Stimulated activated CD8-positive, alpha-beta memory T cell treated with anti-CD3 and anti-CD28 coated beads, Interleukin-7, amount 100 ng/mL, for 48 hours (primary cell): ENCODE results near the gene RTN4RL1.

ENCODE experiments used
- DNase-seq, 2 donors: peaks; one replicate each; pipeline ENCODE4 v3.0.0-alpha.2; 2020; ENCODE audit warnings: low read depth in 1 of 2; ENCODE audit errors: extremely low read depth in 1 of 2

The RTN4RL1 gene

GRCh38 chr17:2060385-2060658, 35.2 kb upstream of the RTN4RL1 start:
- DNase-seq: no peak

DNA sequence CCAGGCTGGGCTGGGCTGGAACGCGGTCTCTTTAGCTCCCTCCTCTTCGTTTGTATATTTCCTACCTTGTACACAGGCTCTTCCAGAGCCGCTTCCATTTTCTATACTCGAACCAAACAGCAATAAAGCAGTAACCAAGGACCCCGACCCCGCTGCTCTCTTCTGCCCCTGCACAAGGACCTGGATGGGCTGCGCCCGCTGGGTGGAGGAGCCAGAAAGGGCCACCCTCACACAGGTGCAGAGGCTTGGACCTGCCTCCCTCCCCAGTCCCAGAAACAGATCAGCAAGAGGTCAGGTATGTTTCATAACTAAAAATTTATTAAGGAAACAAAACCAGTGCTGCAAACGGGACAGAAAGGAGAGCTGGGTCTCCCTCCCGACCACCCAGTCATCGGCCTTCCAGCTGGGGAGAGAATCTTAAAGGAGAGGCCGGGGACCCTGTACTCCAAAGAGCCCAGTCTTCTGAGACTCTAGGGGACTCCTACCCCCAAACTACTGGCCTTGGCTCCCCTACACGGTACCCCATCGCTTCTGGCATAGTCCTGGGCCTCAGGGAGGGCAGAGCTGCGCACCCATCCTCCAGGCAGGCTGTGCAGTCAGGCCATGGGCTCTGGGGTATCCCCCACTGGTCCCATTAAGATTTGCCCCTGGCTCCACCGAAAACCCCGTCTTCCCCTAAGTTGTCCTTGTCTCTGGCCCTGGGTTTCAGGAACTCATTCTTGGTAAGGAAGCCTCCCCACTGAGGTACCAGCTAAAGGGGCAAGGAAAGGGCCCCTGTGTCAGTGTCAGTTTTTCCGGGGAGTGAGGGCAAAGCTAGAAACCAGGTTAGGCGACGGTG, 34.6 kb upstream of the RTN4RL1 start:
- DNase-seq: no peak

GRCh38 chr17:2058586-2059546, 33.7 kb upstream of the RTN4RL1 start:
- peak in 1 of 2 donors; percentile 46 for DNase-seq

GRCh38 chr17:2057760-2058585, 32.8 kb upstream of the RTN4RL1 start:
- no peak for DNase-seq

GRCh38 chr17:2057175-2057759, 32.1 kb upstream of the RTN4RL1 start:
- DNase-seq: no peak

DNA sequence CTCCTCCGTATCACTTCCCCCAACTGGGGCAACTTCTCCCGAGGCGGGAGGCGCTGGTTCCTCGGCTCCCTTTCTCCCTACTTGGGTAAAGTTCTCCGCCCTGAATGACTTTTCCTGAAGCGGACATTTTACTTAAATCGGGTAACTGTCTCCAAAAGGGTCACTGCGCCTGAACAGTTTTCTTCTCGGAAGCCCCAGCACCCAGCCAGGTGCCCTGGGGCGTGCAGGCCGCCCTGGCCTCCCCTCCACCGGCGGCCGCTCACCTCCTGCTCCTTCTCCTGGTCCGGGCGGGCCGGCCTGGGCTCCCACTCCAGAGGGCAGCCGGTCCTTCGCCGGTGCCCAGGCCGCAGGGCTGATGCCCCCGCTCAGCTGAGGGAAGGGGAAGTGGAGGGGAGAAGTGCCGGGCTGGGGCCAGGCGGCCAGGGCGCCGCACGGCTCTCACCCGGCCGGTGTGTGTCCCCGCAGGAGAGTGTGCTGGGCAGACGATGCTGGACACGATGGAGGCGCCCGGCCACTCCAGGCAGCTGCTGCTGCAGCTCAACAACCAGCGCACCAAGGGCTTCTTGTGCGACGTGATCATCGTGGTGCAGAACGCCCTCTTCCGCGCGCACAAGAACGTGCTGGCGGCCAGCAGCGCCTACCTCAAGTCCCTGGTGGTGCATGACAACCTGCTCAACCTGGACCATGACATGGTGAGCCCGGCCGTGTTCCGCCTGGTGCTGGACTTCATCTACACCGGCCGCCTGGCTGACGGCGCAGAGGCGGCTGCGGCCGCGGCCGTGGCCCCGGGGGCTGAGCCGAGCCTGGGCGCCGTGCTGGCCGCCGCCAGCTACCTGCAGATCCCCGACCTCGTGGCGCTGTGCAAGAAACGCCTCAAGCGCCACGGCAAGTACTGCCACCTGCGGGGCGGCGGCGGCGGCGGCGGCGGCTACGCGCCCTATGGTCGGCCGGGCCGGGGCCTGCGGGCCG, 31.4 kb upstream of the RTN4RL1 start:
- no peak for DNase-seq

- no peak for DNase-seq
Measured at GRCh38 chr17:2055292-2056205, 30.4 kb upstream of the RTN4RL1 start.

DNA sequence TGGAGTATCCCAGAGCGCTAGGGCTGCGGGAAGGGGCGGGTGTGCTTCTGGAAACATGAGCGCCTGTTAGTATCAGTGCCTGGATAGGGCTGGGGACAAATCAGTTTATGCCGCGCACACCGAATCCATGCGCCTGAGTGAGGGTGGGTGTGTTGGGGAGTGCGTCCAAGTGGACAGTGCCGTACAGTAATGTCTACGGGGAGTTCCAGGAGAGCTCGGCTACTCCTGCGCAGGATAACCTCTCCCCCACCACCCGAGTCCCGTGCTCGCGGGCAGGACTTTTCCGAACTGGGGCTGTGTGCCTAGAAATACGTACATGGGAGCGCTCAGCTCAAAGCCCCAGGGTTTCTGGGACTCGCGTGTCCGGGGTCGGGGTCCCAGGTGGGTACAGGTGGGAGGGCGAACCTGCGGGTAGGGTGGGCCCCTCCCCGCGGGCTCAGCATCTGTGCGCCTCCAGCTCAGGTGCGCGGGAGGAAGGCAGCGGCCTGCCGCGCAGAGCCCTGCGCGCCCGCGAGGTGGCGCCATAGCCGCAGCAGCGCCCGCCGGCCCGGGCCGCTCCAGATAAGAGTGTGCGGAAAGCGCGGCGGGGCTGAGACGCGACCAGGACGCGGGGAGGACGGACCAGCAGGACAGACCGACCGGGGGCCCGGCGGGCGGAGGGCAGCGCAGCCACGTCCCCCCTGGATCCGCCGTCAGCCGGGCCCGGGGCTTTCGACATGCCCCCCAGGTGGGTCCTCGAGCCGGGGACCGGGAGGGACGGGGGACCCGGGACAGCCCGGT, 29.6 kb upstream of the RTN4RL1 start, which contains the start of gene HIC1:
Gene HIC1, plus strand, starts transcription at position 592 of the 780 bp plus-strand sequence. CDS start 1,588 bp downstream, outside the sequence.
- DNase-seq: peak; percentile 15 to 44

DNA sequence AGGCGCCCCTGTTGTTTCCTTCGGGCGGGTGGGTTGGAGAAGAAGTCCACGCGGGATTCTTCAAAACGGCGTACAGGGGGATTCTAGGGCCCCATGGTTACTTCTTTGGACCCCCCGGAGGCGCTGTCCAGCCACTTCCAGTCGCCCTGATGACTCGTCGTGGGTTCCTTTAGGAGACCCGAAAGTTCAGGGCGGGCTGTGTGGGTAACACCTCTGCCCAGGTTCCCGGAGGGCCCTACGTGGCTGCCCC, 29.1 kb upstream of the RTN4RL1 start:
- no peak for DNase-seq

GRCh38 chr17:2053380-2054261, 28.5 kb upstream of the RTN4RL1 start:
- DNase-seq: peak; percentile 71 to 76

DNA sequence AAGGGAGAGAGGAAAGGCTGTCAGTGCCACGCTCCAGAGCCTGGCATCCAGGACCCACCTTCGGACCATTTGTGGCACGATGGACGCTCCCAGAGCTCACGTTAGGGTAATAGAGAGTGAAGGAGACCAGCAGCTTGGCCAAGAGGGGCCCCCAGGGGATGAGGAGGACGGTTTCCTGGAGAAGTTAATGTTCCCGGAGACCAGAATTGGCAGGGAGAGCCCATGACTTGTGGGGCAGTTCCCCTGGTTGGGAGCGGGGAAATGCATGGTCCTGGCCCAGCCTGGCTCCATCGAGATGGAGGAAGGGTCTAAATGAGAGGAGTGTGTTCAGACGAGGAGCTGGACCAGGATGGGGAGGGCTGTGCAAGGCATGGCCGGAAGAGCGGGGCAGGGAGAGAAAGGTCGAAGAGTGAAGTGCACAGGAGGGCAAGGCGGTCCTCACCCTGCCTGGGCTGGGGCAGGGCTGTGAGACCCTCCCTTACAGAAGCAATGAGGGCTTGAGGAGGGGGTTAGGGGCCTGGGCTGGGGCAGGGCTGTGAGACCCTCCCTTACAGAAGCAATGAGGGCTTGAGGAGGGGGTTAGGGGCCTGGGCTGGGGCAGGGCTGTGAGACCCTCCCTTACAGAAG, 26.9 kb upstream of the RTN4RL1 start:
- DNase-seq: no peak

GRCh38 chr17:2051061-2051932, 26.2 kb upstream of the RTN4RL1 start:
- DNase-seq: no peak

DNA sequence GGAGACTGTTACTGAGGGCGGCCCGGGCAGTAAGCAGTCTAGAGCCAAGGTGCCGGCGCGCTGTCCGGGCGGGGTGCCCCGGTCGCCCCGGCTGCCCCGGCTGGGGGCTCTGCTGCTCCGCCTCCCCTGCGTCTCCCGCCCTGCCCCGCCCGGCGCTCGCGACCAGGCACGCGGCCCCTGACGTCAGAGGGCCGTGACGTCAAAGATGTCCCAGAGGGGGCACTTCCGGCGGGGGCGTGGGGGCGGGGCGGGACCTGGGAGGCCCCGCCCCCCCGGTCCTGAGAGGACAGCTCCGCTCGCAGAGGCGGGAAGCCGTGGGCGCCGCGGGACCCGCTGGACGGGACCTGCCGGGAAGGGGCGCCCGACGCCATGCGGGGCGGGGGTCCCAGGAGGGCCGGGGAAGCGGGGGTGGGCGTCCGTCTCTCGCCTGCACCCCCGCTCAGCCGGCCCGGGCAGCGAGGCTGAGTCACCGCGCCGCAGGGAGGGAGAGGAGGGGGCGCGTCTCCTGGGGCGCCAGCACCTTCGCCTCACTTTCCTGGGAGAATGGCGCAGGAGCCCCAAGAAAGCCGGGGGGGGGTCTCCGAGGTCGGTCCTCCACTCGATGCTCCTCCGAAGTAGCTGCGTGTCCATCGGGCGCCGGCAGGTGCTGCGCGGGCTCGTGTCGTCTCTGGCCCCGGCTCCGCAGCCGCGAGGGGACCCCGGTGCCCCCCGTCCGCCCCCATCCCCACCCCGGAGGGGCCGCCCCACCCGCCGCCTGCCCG, 25.3 kb upstream of the RTN4RL1 start:
- no peak for DNase-seq

- DNase-seq: peak; percentile 77 to 79
Measured at GRCh38 chr17:2049333-2050299, 24.5 kb upstream of the RTN4RL1 start.
